OCI-LY3 (cell line): Measurements from ENCODE around the gene RAPGEF2.

ENCODE experiments used
- H2AFZ ChIP-seq: fragments of 200-600, 300-600 bp; shearing (Covaris generic); 2 replicates; pipeline ENCODE4 v1.6.0; 2014; ENCODE audit warnings: antibody characterized with exemption, low read depth, low read length
- H3K27ac ChIP-seq: fragments of 200-600, 300-600 bp; sonication (generic); 2 replicates; pipeline ENCODE4 v1.5.1; 2014; ENCODE audit warnings: mild to moderate bottlenecking, low read length, moderate library complexity, mixed read lengths
- H3K27me3 ChIP-seq: fragments of 200-600, 300-600 bp; sonication (generic); 2 replicates; pipeline ENCODE4 v1.6.1; 2014; ENCODE audit warnings: low read depth, low read length, mixed read lengths
- H3K36me3 ChIP-seq: fragments of 200-600, 300-600 bp; sonication (generic); replicated peaks from 2 replicates; pipeline ENCODE3; 2014; ENCODE audit warnings: low read depth, low read length, mixed read lengths
- H3K4me1 ChIP-seq: fragments of 300-600, 200-600 bp; sonication (generic); 2 replicates; pipeline ENCODE4 v1.6.1; 2014; ENCODE audit warnings: low read length, mixed read lengths
- H3K4me2 ChIP-seq: fragments of 200-600, 300-600 bp; sonication (generic); 2 replicates; pipeline ENCODE4 v1.6.1; 2014; ENCODE audit warnings: low read length, mixed read lengths
- H3K4me3 ChIP-seq: fragments of 300-600, 200-600 bp; sonication (generic); 2 replicates; pipeline ENCODE4 v1.5.1; 2014; ENCODE audit warnings: antibody characterized with exemption, mild to moderate bottlenecking, low read length, moderate library complexity
- H3K79me2 ChIP-seq: fragments of 300-600, 200-600 bp; shearing (Covaris generic); 2 replicates; pipeline ENCODE4 v1.6.1; 2014; ENCODE audit warnings: mild to moderate bottlenecking, low read length, mixed read lengths
- H3K9ac ChIP-seq: fragments of 300-600, 200-600 bp; shearing (Covaris generic); 2 replicates; pipeline ENCODE4 v1.6.0; 2014; ENCODE audit warnings: mild to moderate bottlenecking, low read length, moderate library complexity
- H3K9me3 ChIP-seq: fragments of 200-600, 300-600 bp; shearing (Covaris generic); 2 replicates; pipeline ENCODE4 v1.6.1; 2014; ENCODE audit warnings: low read length, mixed read lengths; ENCODE audit not compliant: insufficient read depth
- H4K20me1 ChIP-seq: fragments of 200-600, 300-600 bp; sonication (generic); 2 replicates; pipeline ENCODE4 v1.6.1; 2016; ENCODE audit warnings: low read length, mixed read lengths; ENCODE audit not compliant: insufficient read depth
- CTCF ChIP-seq: fragments of 200-600, 300-600 bp; sonication (generic); IDR thresholded peaks from 2 replicates; pipeline ENCODE4 v1.5.1; 2014; ENCODE audit warnings: antibody characterized with exemption, low read length, low read depth
- EZH2phosphoT487 ChIP-seq: fragments of 200-600 bp; shearing (Covaris generic); IDR thresholded peaks from 2 replicates; pipeline ENCODE4 v1.6.1; 2018; ENCODE audit warnings: antibody characterized with exemption, mixed run types, low read depth

RAPGEF2 gene

GRCh38 chr4:159292137-159292896, 189.4 kb downstream of the RAPGEF2 start:
- H3K79me2 ChIP-seq: no peaks in the 10 kb centered on the region

GRCh38 chr4:159293811-159294515, 191.1 kb downstream of the RAPGEF2 start:
- Histone ChIP-seq H3K27ac (no peak overlapping the region), H4K20me1 (no peaks in the 10 kb centered on the region), H2AFZ (no peak overlapping the region), H3K36me3 (no peaks in the 10 kb centered on the region), H3K27me3 (no peaks in the 10 kb centered on the region), H3K4me1 (peaks cover 5% of the 10 kb centered on the region), H3K4me2 (no peak overlapping the region), H3K9ac (no peak overlapping the region), H3K79me2 (no peaks in the 10 kb centered on the region), H3K9me3 (no peaks in the 10 kb centered on the region), H3K4me3 (no peak overlapping the region)
- TF ChIP-seq EZH2phosphoT487 (no peak), CTCF (no peak)

More at GRCh38 chr4:159292137-159292896, 189.4 kb downstream of the RAPGEF2 start:
- H3K4me3 ChIP-seq: no peak overlapping the region
- H3K9me3 ChIP-seq: no peaks in the 10 kb centered on the region
- H4K20me1 ChIP-seq: no peaks in the 10 kb centered on the region
- no peak overlapping the region for H2AFZ ChIP-seq
- H3K4me2 ChIP-seq: no peak overlapping the region
- no peak overlapping the region for H3K9ac ChIP-seq
- no peak overlapping the region for H3K27ac ChIP-seq
- H3K27me3 ChIP-seq: no peaks in the 10 kb centered on the region
- H3K4me1 ChIP-seq: peaks cover 5% of the 10 kb centered on the region
- TF ChIP-seq CTCF (no peak), EZH2phosphoT487 (no peak)
- H3K36me3 ChIP-seq: no peaks in the 10 kb centered on the region

GRCh38 chr4:159296061-159296460, 193.2 kb downstream of the RAPGEF2 start:
- no peaks in the 10 kb centered on the region for H3K36me3 ChIP-seq
- peaks cover 5% of the 10 kb centered on the region for H3K4me1 ChIP-seq
- H2AFZ ChIP-seq: no peak overlapping the region
- H3K79me2 ChIP-seq: no peaks in the 10 kb centered on the region
- no peaks in the 10 kb centered on the region for H3K9me3 ChIP-seq
- H3K4me2 ChIP-seq: no peak overlapping the region
- no peaks in the 10 kb centered on the region for H3K27me3 ChIP-seq
- no peak overlapping the region for H3K4me3 ChIP-seq
- no peak overlapping the region for H3K27ac ChIP-seq
- no peaks in the 10 kb centered on the region for H4K20me1 ChIP-seq
- no peak overlapping the region for H3K9ac ChIP-seq
- TF ChIP-seq EZH2phosphoT487 (no peak), CTCF (no peak)

GRCh38 chr4:159297091-159297490, 194.2 kb downstream of the RAPGEF2 start:
- no peaks in the 10 kb centered on the region for H3K27me3 ChIP-seq
- H2AFZ ChIP-seq: no peak overlapping the region
- peaks cover 5% of the 10 kb centered on the region for H3K4me1 ChIP-seq
- H3K9ac ChIP-seq: no peak overlapping the region
- H3K27ac ChIP-seq: no peak overlapping the region
- no peaks in the 10 kb centered on the region for H3K9me3 ChIP-seq
- H4K20me1 ChIP-seq: no peaks in the 10 kb centered on the region
- H3K4me2 ChIP-seq: no peak overlapping the region
- TF ChIP-seq CTCF (no peak), EZH2phosphoT487 (no peak)
- H3K36me3 ChIP-seq: no peaks in the 10 kb centered on the region
- no peak overlapping the region for H3K4me3 ChIP-seq
- H3K79me2 ChIP-seq: no peaks in the 10 kb centered on the region
